GM08714 (cell line): ENCODE measurements around the gene RAPGEF1.
"Not testable (repeated sequence)": the region's sequence is repeated elsewhere in the genome, so short reads cannot be mapped to it uniquely, and the experiment has no call there.

Experiments used
- H3K4me3 ChIP-seq: fragments of 200-500 bp; sonication (Bioruptor generic); 2 replicates; pipeline ENCODE4 v1.5.1; 2014; ENCODE audit warnings: mild to moderate bottlenecking, low read length, inconsistent platforms
- ZNF274 ChIP-seq: IDR thresholded peaks from 2 replicates; pipeline ENCODE4 v1.6.1; 2012; ENCODE audit warnings: mild to moderate bottlenecking, low read depth, low read length

Gene RAPGEF1

DNA sequence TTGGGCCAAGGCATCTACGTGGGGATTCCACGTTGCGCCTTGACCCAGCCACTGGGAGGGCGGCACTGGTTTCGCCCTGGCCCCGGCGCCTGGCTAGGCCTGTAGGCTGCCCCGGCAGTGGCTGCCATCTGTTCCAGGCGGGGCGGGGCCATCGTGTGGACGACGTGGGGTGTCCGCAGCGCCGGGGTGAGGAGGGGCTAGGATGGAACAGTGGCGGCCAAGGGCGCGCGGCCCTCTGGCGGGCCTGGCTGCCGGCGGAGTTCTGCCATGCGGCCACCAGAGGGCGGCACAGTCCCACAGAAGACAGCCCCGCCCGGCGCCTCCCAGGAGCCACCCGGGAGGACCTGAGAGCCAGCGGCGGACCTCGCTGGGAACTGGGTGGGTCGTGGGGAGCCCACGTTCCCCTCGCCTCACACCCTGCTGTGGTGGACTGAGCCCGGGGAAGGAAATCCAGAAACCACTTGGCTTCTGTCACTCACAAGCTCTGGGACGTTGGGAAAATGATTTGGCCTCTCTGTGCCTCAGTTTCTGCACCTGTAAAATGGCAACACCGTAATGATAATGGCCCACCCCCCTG, 22.6 kb upstream of the RAPGEF1 start:
- no peak for TF ChIP-seq ZNF274
- H3K4me3 ChIP-seq: no peak overlapping the region

GRCh38 chr9:131759017-131759647, 19.3 kb upstream of the RAPGEF1 start:
- no peak for TF ChIP-seq ZNF274
- no peak overlapping the region for H3K4me3 ChIP-seq

- H3K4me3 ChIP-seq: no peak overlapping the region
- TF ChIP-seq ZNF274: no peak
These were observed 17.7 kb upstream of the RAPGEF1 start for GRCh38 chr9:131757549-131757948.

DNA sequence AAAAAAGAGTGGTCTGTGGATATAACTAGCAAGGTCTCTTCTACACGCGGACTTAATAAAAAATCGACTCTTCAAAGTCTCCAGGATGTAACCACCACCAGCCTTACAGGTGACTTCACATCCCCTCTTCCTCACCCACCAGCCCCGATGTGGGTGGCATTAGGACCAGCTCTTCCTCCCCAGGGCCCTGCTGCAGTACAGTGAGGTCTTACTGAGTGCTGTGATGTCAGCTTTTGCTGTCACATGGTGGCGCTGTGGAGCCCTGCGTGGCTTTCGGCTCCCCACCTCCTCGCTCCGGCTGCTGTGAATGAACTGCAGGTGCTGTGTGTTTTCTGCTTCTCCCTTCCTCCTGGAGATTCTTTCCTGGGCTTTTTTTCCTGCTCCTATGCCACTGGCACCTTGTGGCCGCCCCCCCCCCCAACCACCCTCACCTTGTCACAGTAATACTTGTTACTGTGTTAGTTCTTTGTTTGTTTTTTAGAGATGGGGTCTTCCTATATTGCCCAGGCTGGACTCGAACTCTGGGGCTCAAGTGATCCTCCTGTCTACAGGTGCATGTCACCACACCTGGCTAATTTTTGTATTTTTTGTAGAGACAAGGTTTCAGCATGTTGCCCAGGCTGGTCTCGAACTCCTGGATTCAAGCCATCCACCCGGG, 15.8 kb upstream of the RAPGEF1 start:
- no peak for TF ChIP-seq ZNF274
- H3K4me3 ChIP-seq: no peak overlapping the region

DNA sequence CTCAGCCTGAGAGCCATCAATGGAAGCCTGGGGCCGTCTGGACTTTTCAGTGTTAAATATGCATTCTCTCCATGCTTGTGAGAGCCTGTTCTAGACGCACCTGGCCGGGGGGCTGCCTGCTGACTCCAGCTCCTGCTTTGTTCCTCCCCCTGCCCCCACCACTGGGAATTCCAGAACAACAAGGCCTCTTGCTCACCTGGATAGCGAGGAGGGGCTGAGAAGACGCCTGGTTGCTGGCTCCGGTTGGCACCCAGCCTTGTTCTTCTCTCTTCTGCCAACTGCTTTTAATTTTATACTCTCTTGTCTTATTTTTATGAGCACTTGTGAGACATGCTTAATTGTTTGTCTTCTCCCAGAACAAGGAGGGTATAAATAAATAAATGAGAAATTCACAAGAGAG, 15.0 kb upstream of the RAPGEF1 start:
- no peak for TF ChIP-seq ZNF274
- H3K4me3 ChIP-seq: no peak overlapping the region

- not testable (repeated sequence) for H3K4me3 ChIP-seq
These were observed 13.9 kb upstream of the RAPGEF1 start for GRCh38 chr9:131753751-131754150.

- no peak overlapping the region for H3K4me3 ChIP-seq
- TF ChIP-seq ZNF274: no peak
These were observed 12.5 kb upstream of the RAPGEF1 start for GRCh38 chr9:131752231-131752884.

- no peak for TF ChIP-seq ZNF274
- H3K4me3 ChIP-seq: no peak overlapping the region
These were observed 8.6 kb upstream of the RAPGEF1 start for GRCh38 chr9:131748411-131748955.

DNA sequence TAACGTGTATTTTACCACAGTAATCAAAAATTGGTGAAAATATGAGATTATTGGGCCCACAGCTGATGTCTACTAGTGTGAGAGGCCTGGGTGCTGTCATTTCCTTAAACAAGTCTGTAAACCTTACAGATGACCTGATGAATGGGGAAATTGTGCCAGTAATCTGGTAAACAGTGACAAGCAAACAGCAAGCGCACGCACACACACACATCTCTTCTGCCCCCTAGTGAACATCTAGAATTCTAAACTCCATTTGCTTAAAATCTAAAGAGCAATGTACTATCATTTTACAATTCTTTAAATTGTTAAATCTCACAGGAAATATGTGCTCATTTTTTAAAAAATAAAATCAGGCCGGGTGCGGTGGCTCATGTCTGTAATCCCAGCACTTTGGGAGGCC, 7.5 kb upstream of the RAPGEF1 start:
- no peak overlapping the region for H3K4me3 ChIP-seq
- no peak for TF ChIP-seq ZNF274

DNA sequence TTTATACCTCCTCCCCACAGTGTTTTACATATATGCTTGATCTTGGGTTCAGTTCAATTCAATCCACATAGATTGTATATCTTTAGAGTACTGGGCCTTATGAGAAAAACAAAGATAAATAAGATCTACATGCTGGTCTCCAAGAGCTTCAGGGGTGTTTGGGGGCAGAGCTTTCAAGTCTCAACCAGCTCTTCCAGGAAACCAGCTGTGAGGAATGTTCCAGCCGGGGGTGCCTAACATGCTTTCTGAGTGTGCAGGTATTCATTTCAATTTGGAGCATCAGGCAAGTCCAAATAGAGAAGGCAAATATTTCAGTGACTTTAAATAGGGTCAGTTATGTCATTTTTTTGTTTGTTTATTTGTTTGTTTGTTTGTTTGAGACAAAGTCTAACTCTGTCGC, 5.7 kb upstream of the RAPGEF1 start:
- TF ChIP-seq ZNF274: no peak
- H3K4me3 ChIP-seq: no peak overlapping the region

GRCh38 chr9:131744720-131745201, 4.9 kb upstream of the RAPGEF1 start:
- no peak for TF ChIP-seq ZNF274
- no peak overlapping the region for H3K4me3 ChIP-seq

- no peak overlapping the region for H3K4me3 ChIP-seq
- TF ChIP-seq ZNF274: no peak
These were observed 4.4 kb upstream of the RAPGEF1 start for GRCh38 chr9:131744171-131744719.

DNA sequence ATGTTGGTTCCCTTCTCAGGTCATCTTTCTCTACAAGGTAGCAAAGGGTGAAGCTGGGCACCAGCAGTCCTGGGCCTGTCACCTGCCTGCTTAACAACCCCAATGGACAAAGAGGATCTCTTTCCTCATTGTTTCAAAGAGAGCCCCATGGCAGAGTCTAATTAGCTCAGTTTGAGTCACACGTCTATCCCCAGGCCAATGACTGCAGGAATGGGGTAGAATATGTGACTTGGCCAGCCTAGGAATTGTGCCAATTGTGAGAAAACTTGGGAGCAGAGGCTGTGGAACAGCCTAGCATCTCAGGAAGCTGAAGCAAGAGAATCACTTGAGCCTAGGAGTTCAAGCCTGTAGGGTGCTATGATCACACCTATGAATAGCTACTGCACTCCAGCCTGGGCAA, 3.6 kb upstream of the RAPGEF1 start:
- H3K4me3 ChIP-seq: no peak overlapping the region
- no peak for TF ChIP-seq ZNF274

GRCh38 chr9:131743096-131743495, 3.2 kb upstream of the RAPGEF1 start:
- no peak for TF ChIP-seq ZNF274
- H3K4me3 ChIP-seq: no peak overlapping the region
